ENCODE data around the gene ATP23.
A peak's percentile ranks its signal among the peaks of the same experiment; 100 is the strongest.

Gene ATP23

GRCh38 chr12:57935839-57936512 lies 5.4 kb upstream of the ATP23 start:
- no peak for TF ChIP-seq CTCF (conservative IDR thresholded peaks at IDR 0.05; ENCODE audit: low read depth, low read length)
- DNase-seq (ENCODE audit: low read depth), result peak; percentile 82
- H3K4me3 ChIP-seq (ENCODE audit: low read length), result peak overlapping the region; percentile 88

GRCh38 chr12:57936513-57936883 lies 4.9 kb upstream of the ATP23 start:
- no peak for DNase-seq (ENCODE audit: low read depth)
- TF ChIP-seq CTCF (conservative IDR thresholded peaks at IDR 0.05; ENCODE audit: low read depth, low read length), result no peak
- H3K4me3 ChIP-seq (ENCODE audit: low read length), result peak overlapping the region; percentile 88

- no peak for DNase-seq (ENCODE audit: low read depth)
- no peak for TF ChIP-seq CTCF (conservative IDR thresholded peaks at IDR 0.05; ENCODE audit: low read depth, low read length)
- no peak overlapping the region for H3K4me3 ChIP-seq (ENCODE audit: low read length)
Measured at GRCh38 chr12:57939291-57939690, 2.1 kb upstream of the ATP23 start.

GRCh38 chr12:57940052-57940914 lies 1.1 kb upstream of the ATP23 start:
- no peak for DNase-seq (ENCODE audit: low read depth)
- TF ChIP-seq CTCF (conservative IDR thresholded peaks at IDR 0.05; ENCODE audit: low read depth, low read length), result no peak
- peak overlapping the region; percentile 78 for H3K4me3 ChIP-seq (ENCODE audit: low read length)

GRCh38 chr12:57940915-57941164 lies 527 bp upstream of the ATP23 start:
- DNase-seq (ENCODE audit: low read depth), result no peak
- H3K4me3 ChIP-seq (ENCODE audit: low read length), result peak overlapping the region; percentile 78

GRCh38 chr12:57943438-57944080 lies 2.2 kb downstream of the ATP23 start:
- no peak overlapping the region for H3K4me3 ChIP-seq (ENCODE audit: low read length)
- no peak for DNase-seq (ENCODE audit: low read depth)
- TF ChIP-seq CTCF (conservative IDR thresholded peaks at IDR 0.05; ENCODE audit: low read depth, low read length), result no peak

More at GRCh38 chr12:57940915-57941164, 527 bp upstream of the ATP23 start:
- no peak for TF ChIP-seq CTCF (conservative IDR thresholded peaks at IDR 0.05; ENCODE audit: low read depth, low read length)

Data from retinal pigment epithelial cell (primary cell).